BE2C (cell line): Measurements from ENCODE around the gene KCNJ10.

Source experiments
- DNase-seq: peaks from one replicate; pipeline ENCODE4 v3.0.0-alpha.2; 2020
- H3K27me3 ChIP-seq: fragments of 250-450 bp; sonication (Bioruptor Pico); 2 replicates; pipeline ENCODE4 v1.5.1; 2020; ENCODE audit warnings: mild to moderate bottlenecking
- H3K36me3 ChIP-seq: fragments of 250-450 bp; sonication (Bioruptor Pico); 2 replicates; pipeline ENCODE4 v1.5.1; 2020; ENCODE audit warnings: mild to moderate bottlenecking
- H3K4me1 ChIP-seq: fragments of 250-450 bp; sonication (Bioruptor Pico); 2 replicates; pipeline ENCODE4 v1.5.1; 2020
- H3K4me3 ChIP-seq: 2 replicates; pipeline ENCODE4 v1.5.1; 2011; ENCODE audit warnings: low read depth, low read length
- H3K9me3 ChIP-seq: fragments of 250-450 bp; sonication (Bioruptor Pico); 2 replicates; pipeline ENCODE4 v1.5.1; 2020
- CTCF ChIP-seq: IDR thresholded peaks from 2 replicates; pipeline ENCODE4 v1.5.1; 2012; ENCODE audit warnings: mild to moderate bottlenecking, low read depth, low read length

The KCNJ10 gene

GRCh38 chr1:159989581-159989980, 80.4 kb downstream of the KCNJ10 start:
- Histone ChIP-seq H3K9me3 (no peaks in the 10 kb centered on the region), H3K4me3 (no peak overlapping the region), H3K4me1 (no peaks in the 10 kb centered on the region), H3K27me3 (peaks cover 11% of the 10 kb centered on the region), H3K36me3 (no peaks in the 10 kb centered on the region)
- DNase-seq = no peak
- TF ChIP-seq CTCF = no peak

DNA sequence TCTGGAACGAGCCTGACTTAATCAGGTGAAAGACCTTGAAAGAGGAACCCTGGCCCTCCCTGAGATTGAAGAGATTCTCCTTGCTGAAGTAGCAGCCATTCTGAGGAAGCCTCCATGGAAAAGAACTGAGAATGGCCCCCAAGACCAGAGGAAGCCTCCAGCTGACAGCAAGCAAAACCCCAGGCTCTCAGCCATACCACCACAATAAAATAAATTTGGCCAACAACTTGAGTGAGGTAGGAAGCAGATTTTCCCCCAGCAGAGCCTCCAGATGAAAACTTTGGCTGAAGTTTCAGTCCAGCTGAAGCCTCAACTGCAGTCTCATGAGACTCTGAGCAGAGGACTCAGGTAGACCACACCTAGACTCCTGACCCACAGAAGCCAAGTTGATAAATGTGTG, 82.0 kb downstream of the KCNJ10 start:
- H3K4me1 ChIP-seq = no peaks in the 10 kb centered on the region
- no peak for TF ChIP-seq CTCF

DNA sequence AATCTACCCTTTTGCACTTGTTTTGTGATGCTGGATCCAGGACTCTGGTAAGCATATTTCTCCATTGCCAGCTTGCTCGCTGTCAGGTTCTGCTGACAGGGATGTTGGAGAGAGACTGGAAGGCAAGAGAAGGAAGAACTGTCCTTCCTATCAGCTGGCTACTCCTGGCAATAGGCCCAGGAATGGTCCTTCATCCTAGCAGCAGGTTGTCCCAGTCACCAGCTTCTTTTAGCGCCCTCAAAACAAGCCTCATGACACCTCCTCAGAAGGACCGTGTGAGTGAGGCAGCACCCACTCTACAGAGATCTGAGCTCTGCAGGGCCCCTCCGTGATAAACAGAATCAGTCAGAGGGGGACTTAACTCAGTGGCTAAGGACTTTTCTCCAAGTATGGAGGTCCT, 82.8 kb downstream of the KCNJ10 start:
- H3K27me3 ChIP-seq = peaks cover 11% of the 10 kb centered on the region
- no peaks in the 10 kb centered on the region for H3K9me3 ChIP-seq
- H3K4me1 ChIP-seq = no peaks in the 10 kb centered on the region
- no peak for DNase-seq
- no peak overlapping the region for H3K4me3 ChIP-seq
- TF ChIP-seq CTCF = no peak
- H3K36me3 ChIP-seq = no peaks in the 10 kb centered on the region

More for the DNA sequence above, 82.0 kb downstream of the KCNJ10 start:
- H3K4me3 ChIP-seq = no peak overlapping the region
- DNase-seq = no peak
- H3K27me3 ChIP-seq = peaks cover 11% of the 10 kb centered on the region
- H3K9me3 ChIP-seq = no peaks in the 10 kb centered on the region
- no peaks in the 10 kb centered on the region for H3K36me3 ChIP-seq

GRCh38 chr1:159986531-159986930, 83.4 kb downstream of the KCNJ10 start:
- no peaks in the 10 kb centered on the region for H3K4me1 ChIP-seq
- H3K27me3 ChIP-seq = peaks cover 4% of the 10 kb centered on the region
- TF ChIP-seq CTCF = no peak
- no peak overlapping the region for H3K4me3 ChIP-seq
- no peaks in the 10 kb centered on the region for H3K36me3 ChIP-seq
- H3K9me3 ChIP-seq = no peaks in the 10 kb centered on the region
- no peak for DNase-seq

DNA sequence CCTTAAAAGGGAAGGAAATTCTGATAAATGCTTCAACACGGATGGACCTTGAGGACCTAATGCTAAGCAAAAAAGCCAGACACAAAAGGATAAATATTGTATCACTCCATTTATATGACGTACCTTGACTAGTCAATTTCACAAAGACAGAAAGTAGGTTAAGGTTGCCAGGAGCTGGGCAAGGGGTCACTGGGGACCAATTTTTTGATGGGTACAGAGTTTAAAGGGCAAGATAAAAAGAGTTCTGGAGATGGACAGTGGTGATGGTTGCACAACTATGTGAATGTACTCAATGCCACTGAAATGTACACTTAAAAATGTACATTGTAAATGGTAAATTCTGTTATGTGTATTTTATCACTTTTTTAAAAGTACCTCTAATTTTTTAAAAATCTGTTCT, 83.9 kb downstream of the KCNJ10 start:
- Histone ChIP-seq H3K9me3 (no peaks in the 10 kb centered on the region), H3K36me3 (no peaks in the 10 kb centered on the region), H3K27me3 (peaks cover 4% of the 10 kb centered on the region), H3K4me3 (no peak overlapping the region), H3K4me1 (no peaks in the 10 kb centered on the region)
- no peak for DNase-seq
- TF ChIP-seq CTCF = no peak

- H3K9me3 ChIP-seq = no peaks in the 10 kb centered on the region
- no peak for DNase-seq
- no peak overlapping the region for H3K4me3 ChIP-seq
- TF ChIP-seq CTCF = no peak
- no peaks in the 10 kb centered on the region for H3K4me1 ChIP-seq
- no peaks in the 10 kb centered on the region for H3K36me3 ChIP-seq
- H3K27me3 ChIP-seq = peaks cover 4% of the 10 kb centered on the region
Observed at GRCh38 chr1:159985473-159985872, 84.5 kb downstream of the KCNJ10 start.
